Measurements from ENCODE around the gene GALNT11. TPM values are rescaled to one million over a fixed set of nuclear protein-coding genes. Genes with fewer than 3 reads are reported as not detected.
"Not testable (repeated sequence)": the region's sequence is repeated elsewhere in the genome, so short reads cannot be mapped to it uniquely, and the experiment has no call there.

The GALNT11 gene
- total RNA-seq, 2 experiments from 2014 or later = 22.4 to 22.8 TPM

DNA sequence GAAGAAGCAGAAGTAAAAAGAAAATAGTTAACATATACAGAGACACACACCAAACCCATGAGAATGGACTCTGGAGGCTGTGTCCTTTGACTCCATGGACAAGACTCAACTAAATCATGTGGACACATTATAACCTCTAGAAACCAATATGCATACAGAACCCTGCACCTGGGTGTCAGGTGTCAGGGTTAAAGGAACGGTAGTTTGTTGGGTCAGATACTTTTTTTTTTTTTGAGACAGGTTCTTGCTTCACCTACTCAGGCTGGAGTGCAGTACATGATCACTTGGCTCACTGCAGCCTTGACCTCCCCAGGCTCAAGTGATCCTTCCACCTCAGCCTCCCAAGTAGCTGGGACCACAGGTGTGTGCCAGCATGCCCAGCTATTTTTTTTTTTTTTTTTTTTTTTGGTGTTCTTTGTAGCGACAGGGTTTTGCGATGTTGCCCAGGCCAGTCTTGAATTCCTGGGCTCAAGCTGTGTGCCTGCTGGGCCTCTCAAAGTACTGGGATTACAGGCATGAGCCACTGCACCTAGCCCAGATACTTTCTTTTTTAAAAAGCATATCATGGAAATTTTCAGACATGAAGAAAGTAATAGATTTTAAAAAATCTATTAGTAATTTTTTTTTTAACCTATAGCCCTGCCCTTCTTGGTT is 31.3 kb downstream of the GALNT11 start:
- DNase-seq = no peak
- no peak overlapping the region for H3K4me3 Mint-ChIP-seq
- CTCF ChIA-PET = no interaction called here
- H3K27ac Mint-ChIP-seq = no peak overlapping the region
- intact Hi-C loops (cut with micrococcal nuclease) = no loop called here
- peaks cover 24% of the 10 kb centered on the region for H3K36me3 Mint-ChIP-seq (ENCODE audit: low read depth)
- no peak for ATAC-seq
- peaks cover 3% of the 10 kb centered on the region for H3K4me1 Mint-ChIP-seq (ENCODE audit: low read depth)
- no peaks in the 10 kb centered on the region for H3K27me3 Mint-ChIP-seq
- POLR2A ChIA-PET = no interaction called here
- TF ChIP-seq, protein P1, sequence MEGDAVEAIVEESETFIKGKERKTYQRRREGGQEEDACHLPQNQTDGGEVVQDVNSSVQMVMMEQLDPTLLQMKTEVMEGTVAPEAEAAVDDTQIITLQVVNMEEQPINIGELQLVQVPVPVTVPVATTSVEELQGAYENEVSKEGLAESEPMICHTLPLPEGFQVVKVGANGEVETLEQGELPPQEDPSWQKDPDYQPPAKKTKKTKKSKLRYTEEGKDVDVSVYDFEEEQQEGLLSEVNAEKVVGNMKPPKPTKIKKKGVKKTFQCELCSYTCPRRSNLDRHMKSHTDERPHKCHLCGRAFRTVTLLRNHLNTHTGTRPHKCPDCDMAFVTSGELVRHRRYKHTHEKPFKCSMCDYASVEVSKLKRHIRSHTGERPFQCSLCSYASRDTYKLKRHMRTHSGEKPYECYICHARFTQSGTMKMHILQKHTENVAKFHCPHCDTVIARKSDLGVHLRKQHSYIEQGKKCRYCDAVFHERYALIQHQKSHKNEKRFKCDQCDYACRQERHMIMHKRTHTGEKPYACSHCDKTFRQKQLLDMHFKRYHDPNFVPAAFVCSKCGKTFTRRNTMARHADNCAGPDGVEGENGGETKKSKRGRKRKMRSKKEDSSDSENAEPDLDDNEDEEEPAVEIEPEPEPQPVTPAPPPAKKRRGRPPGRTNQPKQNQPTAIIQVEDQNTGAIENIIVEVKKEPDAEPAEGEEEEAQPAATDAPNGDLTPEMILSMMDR (IDR thresholded peaks at IDR 0.05) = no peak
- H3K9me3 Mint-ChIP-seq = peaks cover 3% of the 10 kb centered on the region

DNA sequence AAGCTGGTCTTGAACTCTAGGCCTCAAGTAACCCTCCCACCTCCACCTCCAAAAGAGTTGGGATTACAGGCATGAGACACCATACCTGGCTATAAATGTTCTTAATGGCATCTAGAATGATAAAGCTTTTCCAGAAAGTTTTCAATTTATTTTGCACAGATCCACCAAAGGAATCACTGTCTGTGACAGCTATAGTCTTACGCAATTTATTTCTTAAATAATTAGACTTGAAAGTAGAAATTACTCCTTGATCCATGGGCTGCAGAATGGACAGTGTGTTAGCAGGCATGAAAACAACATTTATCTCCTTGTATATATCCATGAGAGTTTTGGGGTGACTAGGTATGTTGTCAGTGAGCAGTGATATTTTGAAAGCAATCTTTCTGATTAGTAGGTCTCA is 33.8 kb downstream of the GALNT11 start:
- peaks cover 3% of the 10 kb centered on the region for H3K9me3 Mint-ChIP-seq
- TF ChIP-seq, protein P1 (IDR thresholded peaks at IDR 0.05) = no peak
- H3K4me1 Mint-ChIP-seq (ENCODE audit: low read depth) = peaks cover 11% of the 10 kb centered on the region
- intact Hi-C loops (cut with micrococcal nuclease) = no loop called here
- ATAC-seq = no peak
- H3K27ac Mint-ChIP-seq = no peak overlapping the region
- no peak overlapping the region for H3K4me3 Mint-ChIP-seq
- peaks cover 35% of the 10 kb centered on the region for H3K36me3 Mint-ChIP-seq (ENCODE audit: low read depth)
- ChIA-PET CTCF (interaction anchor here (1.2 kb wide), 1 partner anchor 16 kb away, joined by 4 read pairs; no protein-coding TSS in a partner anchor), POLR2A (no interaction called here)
- no peak for DNase-seq
- H3K27me3 Mint-ChIP-seq = no peaks in the 10 kb centered on the region

DNA sequence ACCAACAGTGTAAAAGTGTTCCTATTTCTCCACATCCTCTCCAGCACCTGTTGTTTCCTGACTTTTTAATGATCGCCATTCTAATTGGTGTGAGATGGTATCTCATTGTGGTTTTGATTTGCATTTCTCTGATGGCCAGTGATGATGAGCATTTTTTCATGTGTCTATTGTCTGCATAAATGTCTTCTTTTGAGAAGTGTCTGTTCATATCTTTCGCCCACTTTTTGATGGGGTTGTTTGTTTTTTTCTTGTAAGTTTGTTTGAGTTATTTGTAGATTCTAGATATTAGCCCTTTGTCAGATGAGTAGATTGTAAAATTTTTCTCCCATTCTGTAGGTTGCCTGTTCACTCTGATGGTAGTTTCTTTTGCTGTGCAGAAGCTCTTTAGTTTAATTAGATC is 35.6 kb downstream of the GALNT11 start:
- DNase-seq; CTCF ChIA-PET; H3K9me3 Mint-ChIP-seq; H3K27me3 Mint-ChIP-seq; ATAC-seq; H3K27ac Mint-ChIP-seq; intact Hi-C loops (cut with micrococcal nuclease); H3K4me3 Mint-ChIP-seq; POLR2A ChIA-PET: not testable (repeated sequence)
- H3K4me1 Mint-ChIP-seq (ENCODE audit: low read depth) = peaks cover 17% of the 10 kb centered on the region
- H3K36me3 Mint-ChIP-seq (ENCODE audit: low read depth) = peaks cover 42% of the 10 kb centered on the region

DNA sequence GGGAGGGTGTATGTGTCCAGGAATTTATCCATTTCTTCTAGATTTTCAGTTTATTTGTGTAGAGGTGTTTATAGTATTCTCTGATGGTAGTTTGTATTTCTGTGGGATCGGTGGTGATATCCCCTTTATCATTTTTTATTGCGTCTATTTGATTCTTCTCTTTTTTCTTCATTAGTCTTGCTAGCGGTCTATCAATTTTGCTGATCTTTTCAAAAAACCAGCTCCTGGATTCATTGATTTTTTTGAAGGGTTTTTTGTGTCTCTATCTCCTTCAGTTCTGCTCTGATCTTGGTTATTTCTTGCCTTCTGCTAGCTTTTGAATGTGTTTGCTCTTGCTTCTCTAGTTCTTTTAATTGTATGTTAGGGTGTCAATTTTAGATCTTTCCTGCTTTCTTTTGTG is 37.7 kb downstream of the GALNT11 start:
- H3K9me3 Mint-ChIP-seq; CTCF ChIA-PET; POLR2A ChIA-PET; H3K4me3 Mint-ChIP-seq; ATAC-seq; DNase-seq; H3K27me3 Mint-ChIP-seq; intact Hi-C loops (cut with micrococcal nuclease); H3K27ac Mint-ChIP-seq: not testable (repeated sequence)
- H3K4me1 Mint-ChIP-seq (ENCODE audit: low read depth) = peaks cover 25% of the 10 kb centered on the region
- H3K36me3 Mint-ChIP-seq (ENCODE audit: low read depth) = peaks cover 48% of the 10 kb centered on the region

DNA sequence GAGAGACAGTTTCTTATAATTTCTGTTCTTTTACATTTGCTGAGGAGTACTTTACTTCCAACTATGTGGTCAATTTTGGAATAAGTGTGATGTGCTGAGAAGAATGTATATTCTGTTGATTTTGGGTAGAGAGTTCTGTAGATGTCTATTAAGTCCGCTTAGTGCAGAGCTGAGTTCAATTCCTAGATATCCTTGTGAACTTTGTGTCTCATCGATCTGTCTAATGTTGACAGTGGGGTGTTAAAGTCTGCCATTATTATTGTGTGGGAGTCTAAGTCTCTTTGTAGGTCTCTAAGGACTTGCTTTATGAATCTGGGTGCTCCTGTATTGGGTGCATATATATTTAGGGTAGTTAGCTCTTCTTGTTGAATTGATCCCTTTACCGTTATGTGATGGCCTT is 38.3 kb downstream of the GALNT11 start:
- DNase-seq; H3K9me3 Mint-ChIP-seq; H3K27ac Mint-ChIP-seq; H3K4me3 Mint-ChIP-seq; intact Hi-C loops (cut with micrococcal nuclease); CTCF ChIA-PET; ATAC-seq; H3K27me3 Mint-ChIP-seq; POLR2A ChIA-PET: not testable (repeated sequence)
- Mint-ChIP-seq H3K4me1 (ENCODE audit: low read depth) (peaks cover 27% of the 10 kb centered on the region), H3K36me3 (ENCODE audit: low read depth) (peaks cover 45% of the 10 kb centered on the region)

DNA sequence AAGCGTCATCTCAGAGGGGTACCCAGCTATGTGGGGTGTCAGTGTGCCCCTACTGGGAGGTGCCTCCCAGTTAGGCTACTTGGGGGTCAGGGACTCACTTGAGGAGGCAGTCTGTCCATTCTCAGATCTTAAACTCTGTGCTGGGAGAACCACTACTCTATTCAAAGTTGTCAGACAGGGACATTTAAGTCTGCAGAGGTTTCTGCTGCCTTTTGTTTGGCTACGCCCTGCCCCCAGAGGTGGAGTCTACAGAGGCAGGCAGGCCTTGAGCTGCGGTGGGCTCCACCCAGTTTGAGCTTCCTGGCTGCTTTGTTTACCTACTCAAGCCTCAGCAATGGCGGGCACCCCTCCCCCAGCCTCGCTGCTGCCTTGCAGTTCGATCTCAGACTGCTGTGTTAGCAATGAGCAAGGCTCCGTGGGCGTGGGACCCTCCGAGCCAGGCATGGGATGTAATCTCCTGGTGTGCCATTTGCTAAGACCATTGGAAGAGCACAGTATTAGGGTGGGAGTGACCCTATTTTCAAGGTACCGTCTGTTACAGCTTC is 40.4 kb downstream of the GALNT11 start:
- H3K9me3 Mint-ChIP-seq; ATAC-seq; H3K27me3 Mint-ChIP-seq; intact Hi-C loops (cut with micrococcal nuclease); DNase-seq; CTCF ChIA-PET; H3K4me3 Mint-ChIP-seq; H3K27ac Mint-ChIP-seq; POLR2A ChIA-PET: not testable (repeated sequence)
- Mint-ChIP-seq H3K36me3 (ENCODE audit: low read depth) (peaks cover 31% of the 10 kb centered on the region), H3K4me1 (ENCODE audit: low read depth) (peaks cover 31% of the 10 kb centered on the region)

DNA sequence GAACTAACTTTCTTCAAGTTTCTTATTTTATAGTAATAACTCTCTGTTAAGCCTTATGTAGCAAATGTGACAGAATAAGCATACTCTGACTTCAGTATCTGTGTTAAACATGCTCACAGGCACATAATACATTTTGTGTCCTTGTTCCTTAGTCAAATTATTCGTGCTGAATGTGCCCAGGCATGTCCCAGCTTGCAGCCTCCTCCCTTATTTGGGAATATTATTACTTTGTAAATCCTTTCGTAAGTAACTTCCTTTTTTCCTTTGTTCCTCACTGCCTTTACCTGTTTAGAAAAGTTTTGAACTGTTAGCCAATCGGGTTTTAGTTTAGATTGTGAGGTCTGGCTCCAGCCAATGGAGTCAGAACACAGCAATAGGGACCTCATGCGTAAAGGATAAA is 46.9 kb downstream of the GALNT11 start:
- TF ChIP-seq, protein P1 (IDR thresholded peaks at IDR 0.05) = no peak
- CTCF ChIA-PET = no interaction called here
- Mint-ChIP-seq H3K27me3 (no peaks in the 10 kb centered on the region), H3K27ac (no peak overlapping the region), H3K4me3 (no peak overlapping the region), H3K36me3 (ENCODE audit: low read depth) (no peaks in the 10 kb centered on the region), H3K9me3 (no peaks in the 10 kb centered on the region), H3K4me1 (ENCODE audit: low read depth) (peaks cover 42% of the 10 kb centered on the region)
- no peak for DNase-seq
- no peak for ATAC-seq
- POLR2A ChIA-PET = no interaction called here
- intact Hi-C loops (cut with micrococcal nuclease) = no loop called here
